AG04449 (cell line): Measurements from ENCODE around the gene ELL.

Experiments
- CTCF ChIA-PET: fragments of 350-600 bp; formaldehyde crosslinking; extraction: SDS; loops from one replicate; lab custom pipeline; 2021; ENCODE audit warnings: antibody characterized with exemption; lab: Yijun Ruan, JAX
- POLR2A ChIA-PET: fragments of 400-600, 350-600 bp; formaldehyde crosslinking; extraction: SDS; loops from one replicate; lab custom pipeline; 2020; ENCODE audit warnings: antibody characterized with exemption, inconsistent platforms; lab: Yijun Ruan, JAX
- DNase-seq: peaks from one replicate; pipeline ENCODE4 v3.0.0-alpha.2; 2010; ENCODE audit warnings: low read depth, low spot score
- H3K4me3 ChIP-seq: 2 replicates; pipeline ENCODE4 v1.5.1; 2011; ENCODE audit warnings: low read depth, mild to moderate bottlenecking, control low read depth, low read length
- CTCF ChIP-seq: IDR thresholded peaks from one replicate; pipeline ENCODE4 v1.5.1; 2011; ENCODE audit warnings: mild to moderate bottlenecking, moderate library complexity, low read length, control low read depth, inconsistent platforms; ENCODE audit not compliant: insufficient read depth; ENCODE audit errors: missing control alignments

Gene ELL

DNA sequence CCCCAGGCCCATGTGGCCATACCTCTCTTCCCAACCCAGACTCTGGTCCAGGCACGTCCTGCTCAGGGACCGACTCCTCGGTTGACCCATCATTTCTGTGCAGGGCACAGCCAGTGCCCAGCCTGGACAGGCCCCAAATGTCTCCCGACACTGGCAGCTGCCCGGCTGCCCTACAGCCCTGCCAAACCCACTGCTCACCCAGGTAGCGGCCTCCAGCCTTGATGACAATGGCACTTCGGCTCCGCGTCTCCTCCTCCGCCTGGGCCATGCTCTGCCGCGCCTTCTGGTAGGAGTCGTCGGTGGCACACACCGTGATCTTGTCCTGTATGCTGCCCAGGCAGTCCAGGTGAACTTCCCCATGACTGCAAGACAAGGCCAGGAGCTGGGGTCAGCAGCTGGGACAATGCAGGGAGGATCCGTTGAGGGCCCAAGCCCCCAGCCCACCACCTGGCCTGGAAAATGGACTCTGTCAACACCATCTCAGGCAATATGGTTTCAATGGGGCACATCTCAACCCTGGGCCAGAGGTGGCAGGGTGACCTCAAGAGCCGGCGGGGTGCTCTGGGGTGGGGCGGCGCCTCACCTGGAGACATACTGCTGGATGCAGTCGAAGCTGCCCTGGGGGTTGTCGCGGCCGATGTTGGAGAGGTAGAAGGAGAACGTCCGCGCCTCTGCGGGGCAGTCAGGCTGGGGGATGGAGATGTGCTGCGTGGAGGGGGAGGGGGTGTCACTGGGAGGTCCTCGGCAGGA lies 56.5 kb downstream of the ELL start:
- no peak overlapping the region for H3K4me3 ChIP-seq
- no peak for DNase-seq
- POLR2A ChIA-PET, result no interaction called here
- CTCF ChIA-PET, result interaction anchor here (0.8 to 7.3 kb wide), 16 partner anchors 8 to 381 kb away, joined by 3 to 42 read pairs (median 4); partner anchors contain the start of genes ELL, REX1BD and SSBP4
- no peak for TF ChIP-seq CTCF

DNA sequence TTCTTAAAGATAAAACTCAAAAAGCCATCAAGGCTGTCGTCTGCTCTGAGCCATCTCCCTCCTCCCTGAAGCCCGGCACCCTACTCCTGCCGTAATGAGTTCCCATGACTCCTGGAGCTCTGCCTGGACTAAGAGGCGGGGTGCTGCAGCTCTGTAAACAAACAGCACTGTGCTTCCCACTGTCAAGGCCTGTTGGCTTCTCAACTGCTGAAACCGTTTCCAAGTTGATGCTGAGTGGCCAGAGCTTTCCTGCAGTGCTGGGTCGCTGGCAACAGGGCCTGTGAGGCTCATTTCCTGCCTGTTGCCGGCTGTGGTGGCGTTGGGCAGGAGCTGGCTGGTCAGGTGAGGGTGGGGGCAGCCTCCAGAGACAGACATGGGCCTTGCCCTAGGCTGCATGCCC lies 57.2 kb downstream of the ELL start:
- H3K4me3 ChIP-seq, result no peak overlapping the region
- POLR2A ChIA-PET, result no interaction called here
- TF ChIP-seq CTCF, result no peak
- CTCF ChIA-PET, result interaction anchor here (0.8 to 7.3 kb wide), 15 partner anchors 9 to 382 kb away, joined by 3 to 42 read pairs (median 4); partner anchors contain the start of genes ELL, REX1BD and SSBP4
- DNase-seq, result peak; percentile 65

GRCh38 chr19:18461471-18461870 lies 60.4 kb downstream of the ELL start:
- no peak for TF ChIP-seq CTCF
- ChIA-PET CTCF (interaction anchor here (0.8 to 7.3 kb wide), 25 partner anchors 12 to 386 kb away, joined by 3 to 131 read pairs (median 6); partner anchors contain the start of genes ELL, FKBP8 and REX1BD), POLR2A (interaction anchor here (1.0 kb wide), 1 partner anchor 15 kb away, joined by 3 read pairs; no protein-coding TSS in a partner anchor)
- H3K4me3 ChIP-seq, result no peak overlapping the region
- DNase-seq, result no peak

- DNase-seq, result no peak
- POLR2A ChIA-PET, result no interaction called here
- no peak overlapping the region for H3K4me3 ChIP-seq
- CTCF ChIA-PET, result interaction anchor here (1.0 to 7.3 kb wide), 19 partner anchors 12 to 387 kb away, joined by 3 to 131 read pairs (median 7); partner anchors contain the start of genes ELL, FKBP8 and REX1BD
- no peak for TF ChIP-seq CTCF
Measured at GRCh38 chr19:18460900-18461299, 61.0 kb downstream of the ELL start.

DNA sequence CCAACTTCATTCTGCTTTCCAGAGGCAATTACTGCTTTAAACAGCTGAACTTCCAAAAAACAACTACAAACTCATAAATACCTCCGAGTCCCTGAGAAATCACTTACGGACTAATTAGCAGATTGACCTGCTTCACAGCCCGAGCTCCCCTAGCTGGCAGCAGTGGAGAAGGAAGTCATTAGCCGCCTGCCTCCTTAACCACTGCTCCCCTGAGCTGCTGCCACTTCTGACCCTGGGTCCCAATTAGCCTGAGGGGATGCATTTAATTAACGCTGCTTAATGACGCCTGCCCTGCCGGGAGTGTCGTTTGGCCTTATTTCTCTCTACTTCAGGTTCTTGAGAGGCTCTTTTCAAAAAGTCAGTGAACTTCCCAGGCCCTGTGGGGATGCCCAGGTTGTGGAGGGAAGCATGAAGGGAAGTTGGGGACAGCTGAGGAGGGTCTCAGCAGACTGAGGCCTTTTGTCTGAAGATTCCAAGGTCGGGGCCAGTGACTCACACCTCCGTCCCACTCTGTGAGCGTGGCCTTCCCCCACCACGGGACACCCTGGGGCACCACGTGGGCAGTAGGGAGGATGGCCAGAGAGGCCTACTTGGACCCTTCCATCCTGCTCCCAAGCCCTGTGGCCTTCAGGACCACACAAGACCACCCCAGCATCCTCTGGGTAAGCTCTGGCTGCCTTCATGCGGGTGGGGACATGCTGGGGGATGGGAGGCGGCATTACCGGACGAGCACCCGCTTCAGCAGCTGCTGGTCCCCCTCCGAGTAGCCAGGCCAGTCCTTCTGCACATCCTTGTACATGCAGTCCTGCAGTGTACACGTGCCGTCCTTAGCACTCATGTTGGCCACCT lies 64.2 kb downstream of the ELL start:
- no peak for DNase-seq
- POLR2A ChIA-PET, result no interaction called here
- CTCF ChIA-PET, result interaction anchor here (0.6 to 7.0 kb wide), 7 partner anchors 8 to 390 kb away, joined by 3 to 131 read pairs (median 3); no protein-coding TSS in a partner anchor

More for the DNA sequence above, 64.2 kb downstream of the ELL start:
- no peak for TF ChIP-seq CTCF
- H3K4me3 ChIP-seq, result no peak overlapping the region
